GM19467 (cell line): Measurements from ENCODE around the gene GLT1D1.

Experiments
- ATAC-seq: cut with Tn5 transposase; IDR thresholded peaks from one replicate; pipeline ENCODE4 v1.9.1; 2021; ENCODE audit warnings: mild to moderate bottlenecking, moderate library complexity; ENCODE audit not compliant: unreplicated experiment

Gene GLT1D1

GRCh38 chr12:128959901-128960300, 106.6 kb downstream of the GLT1D1 start:
- no peak for ATAC-seq

- no peak for ATAC-seq
These were observed 108.1 kb downstream of the GLT1D1 start for GRCh38 chr12:128961308-128961902.

- no peak for ATAC-seq
These were observed 108.7 kb downstream of the GLT1D1 start for GRCh38 chr12:128961957-128962356.

- no peak for ATAC-seq
These were observed 113.0 kb downstream of the GLT1D1 start for GRCh38 chr12:128966203-128966810.

GRCh38 chr12:128968668-128969067, 115.4 kb downstream of the GLT1D1 start:
- ATAC-seq, result no peak

GRCh38 chr12:128969480-128970055, 116.3 kb downstream of the GLT1D1 start:
- ATAC-seq, result peak; percentile 82

- ATAC-seq, result no peak
These were observed 116.8 kb downstream of the GLT1D1 start for GRCh38 chr12:128970110-128970509.

- ATAC-seq, result no peak
These were observed 117.7 kb downstream of the GLT1D1 start for GRCh38 chr12:128970941-128971340.

GRCh38 chr12:128971802-128972201, 118.5 kb downstream of the GLT1D1 start:
- no peak for ATAC-seq

GRCh38 chr12:128973883-128974681, 120.8 kb downstream of the GLT1D1 start:
- no peak for ATAC-seq

GRCh38 chr12:128974881-128975280, 121.6 kb downstream of the GLT1D1 start:
- no peak for ATAC-seq

- ATAC-seq, result no peak
These were observed 123.0 kb downstream of the GLT1D1 start for GRCh38 chr12:128976120-128976738.

- no peak for ATAC-seq
These were observed 124.2 kb downstream of the GLT1D1 start for GRCh38 chr12:128977441-128977840.

GRCh38 chr12:128978067-128978466, 124.8 kb downstream of the GLT1D1 start:
- ATAC-seq, result no peak

- no peak for ATAC-seq
These were observed 127.3 kb downstream of the GLT1D1 start for GRCh38 chr12:128980623-128981022.

GRCh38 chr12:128981971-128982533, 128.8 kb downstream of the GLT1D1 start:
- ATAC-seq, result no peak

- ATAC-seq, result no peak
These were observed 129.7 kb downstream of the GLT1D1 start for GRCh38 chr12:128982933-128983332.

GRCh38 chr12:128983371-128983770, 130.1 kb downstream of the GLT1D1 start:
- ATAC-seq, result no peak

- ATAC-seq, result no peak
These were observed 133.7 kb downstream of the GLT1D1 start for GRCh38 chr12:128986957-128987356.

GRCh38 chr12:128989287-128989686, 136.0 kb downstream of the GLT1D1 start:
- no peak for ATAC-seq

GRCh38 chr12:128991716-128992115, 138.4 kb downstream of the GLT1D1 start:
- no peak for ATAC-seq
